HG02571 (cell line): ENCODE results near the gene PYGL.
"Not testable (repeated sequence)": the region's sequence is repeated elsewhere in the genome, so short reads cannot be mapped to it uniquely, and the experiment has no call there.

Experiments used
- ATAC-seq: cut with Tn5 transposase; IDR thresholded peaks from one replicate; pipeline ENCODE4 v1.9.1; 2021; ENCODE audit warnings: mild to moderate bottlenecking, moderate library complexity; ENCODE audit not compliant: unreplicated experiment

PYGL gene

GRCh38 chr14:50955373-50956043, 11.2 kb upstream of the PYGL start:
- ATAC-seq = no peak

DNA sequence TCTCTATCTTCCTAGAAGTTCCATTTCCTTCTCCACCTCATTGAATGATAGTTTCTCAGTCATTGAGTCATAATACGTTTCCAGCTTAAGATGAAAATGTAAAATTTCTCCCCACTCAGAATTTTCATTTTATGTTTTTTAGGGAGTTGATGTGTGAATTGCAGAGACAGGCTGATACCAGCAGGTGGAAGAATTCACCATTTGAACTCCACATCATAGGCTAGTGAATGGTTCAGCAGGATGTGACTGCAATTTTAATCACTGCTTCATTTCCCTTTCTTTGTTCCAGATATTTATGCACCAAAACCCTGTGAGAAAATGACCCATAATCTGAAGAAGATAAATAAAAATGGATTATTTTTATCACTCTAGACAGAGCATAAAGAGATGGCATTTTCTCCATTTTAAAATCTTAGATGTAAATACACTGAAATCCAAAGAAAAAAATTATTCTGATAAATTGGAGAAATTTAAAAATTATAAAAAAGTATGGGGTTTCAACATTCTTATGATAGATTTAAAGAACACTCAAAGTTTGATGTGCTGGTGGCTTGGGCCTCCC, 10.6 kb upstream of the PYGL start:
- ATAC-seq = no peak

DNA sequence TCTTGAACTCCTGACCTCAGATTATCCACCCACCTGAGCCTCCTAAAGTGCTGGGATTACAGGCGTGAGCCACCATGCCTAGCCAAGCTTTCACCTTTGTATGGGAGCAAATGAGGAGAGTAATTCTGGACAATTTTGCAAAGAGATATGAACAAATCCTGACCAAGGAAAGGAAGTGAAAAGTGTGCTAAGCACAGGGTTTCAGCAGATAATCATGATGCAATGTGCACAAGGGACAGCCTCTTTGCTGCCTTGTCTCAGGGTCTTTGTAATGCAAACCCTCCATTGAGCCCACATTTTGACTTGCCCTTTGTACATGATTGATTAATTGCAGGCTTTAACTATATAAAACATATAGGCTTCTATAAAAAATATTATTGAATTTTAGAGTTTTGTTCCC, 9.2 kb upstream of the PYGL start:
- ATAC-seq = no peak

DNA sequence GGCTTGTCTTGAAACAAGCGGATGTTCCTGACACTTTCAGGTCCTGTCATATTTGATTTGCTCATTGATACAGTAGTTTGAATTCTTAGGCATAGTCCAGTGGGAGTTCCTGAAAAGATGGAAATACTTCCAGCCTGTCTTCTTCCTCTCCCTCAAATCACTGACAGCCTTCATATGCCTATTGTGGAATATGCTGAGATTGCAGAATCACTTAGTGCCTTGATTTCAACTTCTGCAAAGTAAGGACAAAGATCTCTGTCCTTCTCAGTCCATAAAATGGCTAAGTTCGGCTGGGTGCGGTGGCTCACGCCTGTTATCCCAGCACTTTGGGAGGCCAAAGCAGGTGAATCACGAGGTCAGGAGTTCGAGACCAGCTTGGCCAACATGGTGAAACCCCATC, 6.7 kb upstream of the PYGL start:
- no peak for ATAC-seq

DNA sequence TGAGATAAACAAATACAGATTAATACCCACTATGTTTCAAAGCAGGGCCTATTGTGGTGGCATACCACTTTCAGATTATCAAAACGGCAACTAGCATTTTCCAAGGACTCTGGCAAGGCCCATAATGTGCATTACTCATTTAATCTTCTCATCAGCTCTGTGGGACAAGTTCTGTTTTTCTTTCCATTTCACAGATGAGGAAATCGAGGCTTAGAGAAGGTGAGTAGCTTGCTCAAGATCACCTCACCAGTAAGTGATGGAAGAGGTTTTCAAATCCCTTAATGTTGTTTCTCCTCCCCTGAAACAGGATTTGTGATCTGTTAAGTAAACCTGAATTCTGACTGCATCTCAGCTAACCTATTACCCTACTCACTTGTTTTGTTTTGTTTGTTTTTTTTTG, 3.9 kb upstream of the PYGL start:
- no peak for ATAC-seq

DNA sequence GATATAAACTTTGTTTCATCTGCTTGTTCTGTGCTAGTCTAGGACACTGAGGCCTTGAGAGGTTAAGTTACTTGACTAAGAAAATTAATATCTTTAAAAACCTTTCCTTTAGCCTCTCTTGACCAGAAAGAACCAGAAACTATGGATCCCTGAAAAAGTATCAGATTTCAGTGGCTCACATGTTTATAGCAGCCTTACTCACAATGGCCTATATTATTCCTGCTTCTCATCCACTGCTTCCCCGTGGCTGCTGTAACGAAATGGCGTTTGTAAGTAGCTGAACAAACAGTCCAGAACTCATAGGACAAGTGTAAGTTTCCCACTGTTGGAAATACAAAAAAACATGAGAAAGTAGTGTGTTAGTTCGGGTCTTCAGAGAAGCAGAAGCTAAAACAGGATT, 3.2 kb upstream of the PYGL start:
- no peak for ATAC-seq

DNA sequence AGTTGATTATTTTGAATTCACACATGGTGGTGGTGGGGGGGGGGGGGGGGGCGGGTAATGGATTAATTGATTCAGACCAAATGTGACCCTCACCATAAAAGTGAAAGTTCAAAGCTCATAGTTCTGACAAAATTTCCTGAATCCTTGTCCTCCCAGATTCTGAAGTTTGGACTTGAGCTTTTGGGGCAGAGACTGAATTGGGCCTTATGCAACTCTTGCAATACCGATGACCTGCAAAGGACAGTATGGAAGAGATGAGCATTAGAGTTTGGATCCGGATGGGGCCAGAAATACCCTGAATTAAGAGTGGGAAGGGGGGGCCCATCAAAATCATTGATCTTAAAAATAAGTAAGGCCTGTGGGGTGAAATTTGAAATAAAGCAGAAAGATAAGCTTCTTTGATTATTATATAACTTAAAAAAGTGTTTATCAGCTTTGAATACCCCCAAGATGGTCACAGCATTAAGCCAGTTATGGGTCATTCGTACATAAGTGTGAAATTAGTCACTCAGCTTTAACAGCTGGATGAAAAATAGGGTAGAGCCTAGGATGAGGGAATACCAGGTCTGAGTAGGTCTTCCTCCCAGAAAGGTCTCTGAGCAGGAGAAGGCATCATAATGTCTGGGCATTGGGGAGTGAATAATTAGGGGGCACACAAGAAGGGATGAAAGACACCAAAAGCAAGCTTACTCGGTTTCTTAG, 2.1 kb upstream of the PYGL start:
- no peak for ATAC-seq

- no peak for ATAC-seq
These were observed 547 bp upstream of the PYGL start for GRCh38 chr14:50944647-50945413.

- no peak for ATAC-seq
These were observed 881 bp downstream of the PYGL start for GRCh38 chr14:50943261-50943942.

DNA sequence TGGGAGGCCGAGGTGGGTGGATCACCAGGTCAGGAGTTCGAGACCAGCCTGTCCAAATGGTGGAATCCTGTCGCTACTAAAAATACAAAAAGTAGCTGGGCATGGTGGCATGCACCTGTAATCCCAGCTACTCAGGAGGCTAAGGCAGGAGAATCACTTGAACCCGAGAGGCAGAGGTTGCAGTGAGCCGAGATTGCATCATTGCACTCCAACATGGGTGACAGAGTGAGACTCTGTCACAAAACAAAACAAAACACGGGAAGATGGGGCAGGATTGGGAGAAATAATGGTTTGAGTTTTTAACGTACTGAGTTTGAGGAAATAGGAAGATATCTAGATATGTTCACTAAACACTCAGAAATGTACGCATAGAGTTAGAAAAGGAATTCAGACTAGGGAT, 2.6 kb downstream of the PYGL start:
- ATAC-seq = not testable (repeated sequence)

DNA sequence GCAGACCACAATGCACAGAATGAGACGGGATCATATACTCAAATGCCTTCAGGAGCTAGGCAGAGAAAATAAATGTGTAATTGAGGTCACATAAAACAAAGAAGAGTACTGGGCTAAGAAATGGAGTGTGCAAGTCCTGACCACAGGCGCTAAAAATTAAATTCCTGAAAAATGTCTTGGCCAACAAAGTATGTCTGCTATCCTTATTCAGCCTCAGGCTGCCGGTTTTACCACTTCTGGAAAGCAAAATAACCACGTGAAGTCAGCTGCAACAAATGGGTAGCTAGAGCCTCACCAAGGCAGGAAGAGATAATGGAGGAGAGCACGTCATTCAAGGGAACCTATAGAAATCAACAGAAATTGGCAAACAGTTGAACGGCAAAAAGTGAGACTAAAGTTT, 3.1 kb downstream of the PYGL start:
- no peak for ATAC-seq

DNA sequence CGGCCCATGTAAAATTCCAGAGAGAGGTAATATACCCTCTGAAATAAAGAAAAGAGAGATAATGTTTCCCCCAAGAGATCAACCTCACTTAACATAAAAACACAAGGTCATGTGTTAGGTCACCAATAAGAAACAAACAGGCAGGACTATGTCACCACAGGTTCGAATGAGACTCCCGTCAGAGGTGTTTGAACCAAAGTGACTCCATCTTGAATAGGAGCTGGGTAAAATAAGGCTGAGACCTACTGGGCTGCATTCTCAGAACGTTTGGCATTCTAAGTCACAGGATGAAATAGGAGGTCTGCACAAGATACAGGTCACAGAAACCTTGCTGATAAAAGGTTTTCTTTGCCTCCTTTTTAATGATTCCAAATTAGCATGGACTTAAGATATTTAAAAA, 6.5 kb downstream of the PYGL start:
- no peak for ATAC-seq

GRCh38 chr14:50937325-50937724, 7.0 kb downstream of the PYGL start:
- no peak for ATAC-seq

GRCh38 chr14:50936882-50937281, 7.4 kb downstream of the PYGL start:
- ATAC-seq = no peak

DNA sequence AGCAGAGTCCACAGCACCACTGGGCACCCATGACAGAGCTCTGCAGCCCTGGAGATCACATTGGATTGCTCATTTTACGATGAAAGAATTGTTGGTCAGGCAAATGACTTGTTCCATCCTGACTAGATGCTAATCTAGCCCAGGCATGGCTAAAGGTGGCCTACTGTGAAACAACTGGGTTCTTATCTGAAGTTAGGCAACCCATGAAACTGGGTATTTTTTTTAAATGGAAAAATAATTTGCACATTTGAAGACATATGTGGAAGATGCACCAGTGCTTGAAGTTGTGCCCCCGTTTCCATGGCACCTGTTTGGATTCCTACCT, 8.3 kb downstream of the PYGL start:
- no peak for ATAC-seq

GRCh38 chr14:50935126-50936015, 8.9 kb downstream of the PYGL start:
- ATAC-seq = no peak

- ATAC-seq = no peak
These were observed 11.4 kb downstream of the PYGL start for GRCh38 chr14:50932592-50933495.

DNA sequence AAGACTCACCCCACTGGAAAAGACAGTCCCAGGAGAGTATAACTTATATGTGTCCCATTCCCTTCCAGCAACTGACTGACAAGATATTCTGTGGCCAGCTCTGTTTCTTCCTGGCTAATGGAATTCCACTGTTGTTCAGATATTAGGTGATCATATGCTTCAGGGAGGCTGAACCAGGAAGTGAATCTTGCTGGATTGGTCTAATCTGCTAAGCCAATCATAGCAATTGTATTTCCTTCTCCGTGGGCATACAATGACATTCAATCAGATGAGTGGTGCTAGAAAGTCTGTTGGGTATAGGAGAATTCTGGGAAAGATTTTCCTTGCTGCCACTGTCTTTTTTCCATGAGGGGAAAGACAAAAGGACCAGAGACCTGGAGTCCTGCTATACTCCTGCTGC, 12.1 kb downstream of the PYGL start:
- no peak for ATAC-seq

- ATAC-seq = no peak
These were observed 12.7 kb downstream of the PYGL start for GRCh38 chr14:50931559-50931958.
